G401 (cell line): ENCODE data around the gene ALDH1A1. TPM values are rescaled to one million over a fixed set of nuclear protein-coding genes. Genes with fewer than 3 reads are reported as not detected.

ENCODE experiments used
- DNase-seq: peaks from one replicate; pipeline ENCODE4 v3.0.0-alpha.2; 2015; ENCODE audit warnings: low spot score
- in situ Hi-C: cut with HindIII; loops from 2 replicates; pipeline ENCODE4 v1.10.0; 2016; ENCODE audit warnings: low sequenced_read_pairs, mixed read lengths
- total RNA-seq: library from RNA; depleted of rRNA; stranded (reverse); fragments of >200 nt; shearing (Covaris generic); gene quantifications from 2 replicates; pipeline ENCODE4 v1.2.3, GENCODE V29; 2014

The ALDH1A1 gene
- total RNA-seq, 1 experiment from 2014 or later = not detected

- in situ Hi-C loops = no loop called here
- no peak for DNase-seq
These were observed 27.0 kb downstream of the ALDH1A1 start for GRCh38 chr9:72925891-72926290.

GRCh38 chr9:72925126-72925789 is 27.6 kb downstream of the ALDH1A1 start:
- in situ Hi-C loops = no loop called here

GRCh38 chr9:72924154-72924790 is 28.6 kb downstream of the ALDH1A1 start:
- in situ Hi-C loops = no loop called here
- no peak for DNase-seq

More at GRCh38 chr9:72925126-72925789, 27.6 kb downstream of the ALDH1A1 start:
- no peak for DNase-seq

GRCh38 chr9:72923077-72923476 is 29.8 kb downstream of the ALDH1A1 start:
- in situ Hi-C loops = no loop called here

GRCh38 chr9:72921888-72922654 is 30.8 kb downstream of the ALDH1A1 start:
- in situ Hi-C loops = no loop called here
- no peak for DNase-seq

More at GRCh38 chr9:72923077-72923476, 29.8 kb downstream of the ALDH1A1 start:
- DNase-seq = no peak

GRCh38 chr9:72919246-72919945 is 33.5 kb downstream of the ALDH1A1 start:
- in situ Hi-C loops = no loop called here
- no peak for DNase-seq

GRCh38 chr9:72917892-72918509 is 34.9 kb downstream of the ALDH1A1 start:
- DNase-seq = no peak
- in situ Hi-C loops = no loop called here

GRCh38 chr9:72915659-72916058 is 37.2 kb downstream of the ALDH1A1 start:
- in situ Hi-C loops = no loop called here
- DNase-seq = no peak

- no peak for DNase-seq
- in situ Hi-C loops = no loop called here
These were observed 38.1 kb downstream of the ALDH1A1 start for GRCh38 chr9:72914750-72915149.

GRCh38 chr9:72913382-72914009 is 39.4 kb downstream of the ALDH1A1 start:
- DNase-seq = no peak
- in situ Hi-C loops = no loop called here

GRCh38 chr9:72912476-72913381 is 40.1 kb downstream of the ALDH1A1 start:
- in situ Hi-C loops = no loop called here
- no peak for DNase-seq

GRCh38 chr9:72911816-72912215 is 41.0 kb downstream of the ALDH1A1 start:
- DNase-seq = no peak
- in situ Hi-C loops = no loop called here

GRCh38 chr9:72911247-72911775 is 41.5 kb downstream of the ALDH1A1 start:
- DNase-seq = no peak
- in situ Hi-C loops = no loop called here

- in situ Hi-C loops = no loop called here
- no peak for DNase-seq
These were observed 43.4 kb downstream of the ALDH1A1 start for GRCh38 chr9:72909428-72909827.

- in situ Hi-C loops = no loop called here
- no peak for DNase-seq
These were observed 45.4 kb downstream of the ALDH1A1 start for GRCh38 chr9:72907421-72907820.

- DNase-seq = no peak
- in situ Hi-C loops = no loop called here
These were observed 46.0 kb downstream of the ALDH1A1 start for GRCh38 chr9:72906810-72907209.
